HAP-1 (cell line): ENCODE measurements around the gene ENOX2.
"Not testable (repeated sequence)": the region's sequence is repeated elsewhere in the genome, so short reads cannot be mapped to it uniquely, and the experiment has no call there.

Experiments
- DNase-seq, 2 experiments: peaks; one replicate each; pipeline ENCODE4 v3.0.0-alpha.2; 2016 to 2020; ENCODE audit warnings: low spot score in 2 of 2
- H3K27me3 ChIP-seq: fragments of 250-450 bp; sonication (Bioruptor Pico); 2 replicates; pipeline ENCODE4 v1.5.1; 2020; ENCODE audit warnings: low read depth, mild to moderate bottlenecking, moderate library complexity
- H3K36me3 ChIP-seq: fragments of 250-450 bp; sonication (Bioruptor Pico); replicated peaks from 2 replicates; pipeline ENCODE4 v1.5.1; 2020; ENCODE audit warnings: mild to moderate bottlenecking
- H3K4me1 ChIP-seq: fragments of 250-450 bp; sonication (Bioruptor Pico); 2 replicates; pipeline ENCODE4 v1.5.1; 2020; ENCODE audit warnings: mild to moderate bottlenecking
- H3K4me3 ChIP-seq: fragments of 250-450 bp; sonication (Bioruptor Pico); 2 replicates; pipeline ENCODE4 v1.5.1; 2020; ENCODE audit warnings: mild to moderate bottlenecking, moderate library complexity
- H3K9me3 ChIP-seq: fragments of 250-450 bp; sonication (Bioruptor Pico); 2 replicates; pipeline ENCODE4 v1.5.1; 2020; ENCODE audit warnings: mild to moderate bottlenecking, moderate library complexity
- in situ Hi-C: fragments of 300-500 bp; cut with MboI; formaldehyde crosslinking; loops from 3 replicates; pipeline ENCODE4 v1.14.3; 2020; ENCODE audit warnings: low sequenced_read_pairs, inconsistent platforms, mixed read lengths

ENOX2 gene

GRCh38 chrX:130714665-130715064 lies 188.3 kb downstream of the ENOX2 start:
- Histone ChIP-seq H3K36me3 (no peaks in the 10 kb centered on the region), H3K27me3 (no peaks in the 10 kb centered on the region), H3K4me1 (no peaks in the 10 kb centered on the region), H3K9me3 (no peaks in the 10 kb centered on the region), H3K4me3 (no peak overlapping the region)
- in situ Hi-C loops, result no loop called here
- no peak for DNase-seq

DNA sequence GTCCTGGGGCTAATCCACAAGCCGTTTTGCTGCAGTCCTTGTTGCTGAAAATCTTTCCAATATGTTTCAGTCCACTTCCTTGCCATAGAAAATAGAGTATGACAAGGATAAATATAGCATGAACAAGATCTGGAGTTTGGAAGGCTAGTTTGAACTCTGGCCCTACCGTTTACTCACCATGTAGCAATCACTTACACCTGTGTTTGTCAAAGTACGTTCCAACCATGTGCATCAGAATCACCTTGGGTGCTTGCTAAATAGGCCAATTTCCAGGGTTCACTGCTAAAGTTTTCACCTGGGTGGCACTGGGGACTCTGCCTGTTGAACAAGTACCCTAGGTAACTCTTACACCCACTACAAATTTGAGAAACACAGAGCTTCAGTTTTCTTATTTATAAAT lies 188.9 kb downstream of the ENOX2 start:
- Histone ChIP-seq H3K4me3 (no peak overlapping the region), H3K4me1 (no peaks in the 10 kb centered on the region), H3K9me3 (no peaks in the 10 kb centered on the region), H3K36me3 (no peaks in the 10 kb centered on the region), H3K27me3 (no peaks in the 10 kb centered on the region)
- in situ Hi-C loops, result no loop called here
- DNase-seq, result no peak

DNA sequence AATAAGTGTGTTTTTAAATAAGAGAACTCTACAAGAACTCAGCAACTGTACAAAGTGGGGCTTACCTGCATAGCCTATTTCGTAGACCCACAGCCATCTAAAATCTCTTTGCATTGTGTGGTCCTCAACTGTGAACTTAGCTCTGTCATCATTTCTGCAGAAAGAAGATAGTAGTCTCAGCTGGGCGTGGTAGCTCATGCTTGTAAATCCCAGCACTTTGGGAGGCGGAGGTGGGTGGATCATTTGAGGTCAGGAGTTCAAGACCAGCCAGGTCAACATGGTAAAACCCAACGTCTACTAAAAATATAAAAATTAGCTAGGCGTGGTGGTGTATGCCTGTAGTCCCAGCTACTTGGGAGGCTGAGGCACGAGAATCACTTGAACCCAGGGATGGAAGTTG lies 193.8 kb downstream of the ENOX2 start:
- in situ Hi-C loops, DNase-seq, H3K36me3 ChIP-seq: not testable (repeated sequence)

GRCh38 chrX:130705591-130705990 lies 197.4 kb downstream of the ENOX2 start:
- DNase-seq, result no peak

More for the DNA sequence above, 193.8 kb downstream of the ENOX2 start:
- not testable (repeated sequence) for H3K27me3 ChIP-seq, H3K9me3 ChIP-seq, H3K4me1 ChIP-seq, H3K4me3 ChIP-seq

GRCh38 chrX:130704053-130705038 lies 198.7 kb downstream of the ENOX2 start:
- H3K27me3 ChIP-seq, result no peaks in the 10 kb centered on the region
- H3K4me3 ChIP-seq, result no peak overlapping the region
- no peak for DNase-seq
- no peaks in the 10 kb centered on the region for H3K4me1 ChIP-seq
- in situ Hi-C loops, result no loop called here
- H3K36me3 ChIP-seq, result no peaks in the 10 kb centered on the region
- no peaks in the 10 kb centered on the region for H3K9me3 ChIP-seq

More at GRCh38 chrX:130705591-130705990, 197.4 kb downstream of the ENOX2 start:
- H3K27me3 ChIP-seq, result no peaks in the 10 kb centered on the region
- in situ Hi-C loops, result no loop called here
- no peaks in the 10 kb centered on the region for H3K9me3 ChIP-seq
- no peak overlapping the region for H3K4me3 ChIP-seq
- no peaks in the 10 kb centered on the region for H3K36me3 ChIP-seq
- H3K4me1 ChIP-seq, result no peaks in the 10 kb centered on the region

GRCh38 chrX:130702867-130703707 lies 199.9 kb downstream of the ENOX2 start:
- Histone ChIP-seq H3K27me3 (no peaks in the 10 kb centered on the region), H3K9me3 (no peaks in the 10 kb centered on the region), H3K36me3 (no peaks in the 10 kb centered on the region), H3K4me3 (no peak overlapping the region), H3K4me1 (no peaks in the 10 kb centered on the region)
- in situ Hi-C loops, result no loop called here
- DNase-seq, result no peak

DNA sequence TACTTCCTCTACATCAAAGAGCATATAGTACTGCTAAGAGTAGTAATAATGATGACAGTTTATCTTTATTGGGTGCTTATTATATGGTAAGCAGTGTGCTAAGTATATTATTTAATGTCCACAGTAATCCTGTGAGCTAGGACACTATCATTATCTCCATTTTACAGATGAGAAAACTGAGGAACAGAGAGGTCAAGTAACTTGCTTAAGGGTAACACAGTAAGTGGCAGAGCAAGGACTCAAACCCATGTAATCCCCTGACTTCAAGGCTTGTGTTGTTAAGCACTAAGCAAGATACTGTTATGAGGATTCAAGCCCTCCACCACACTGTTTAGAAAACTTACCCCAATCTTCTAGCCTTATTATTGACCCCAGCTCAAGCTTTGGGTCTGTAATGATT lies 202.4 kb downstream of the ENOX2 start:
- in situ Hi-C loops, result no loop called here
- H3K9me3 ChIP-seq, result no peaks in the 10 kb centered on the region
- H3K36me3 ChIP-seq, result no peaks in the 10 kb centered on the region
- DNase-seq, result no peak
- H3K4me3 ChIP-seq, result no peak overlapping the region
- H3K4me1 ChIP-seq, result no peaks in the 10 kb centered on the region
- H3K27me3 ChIP-seq, result no peaks in the 10 kb centered on the region

DNA sequence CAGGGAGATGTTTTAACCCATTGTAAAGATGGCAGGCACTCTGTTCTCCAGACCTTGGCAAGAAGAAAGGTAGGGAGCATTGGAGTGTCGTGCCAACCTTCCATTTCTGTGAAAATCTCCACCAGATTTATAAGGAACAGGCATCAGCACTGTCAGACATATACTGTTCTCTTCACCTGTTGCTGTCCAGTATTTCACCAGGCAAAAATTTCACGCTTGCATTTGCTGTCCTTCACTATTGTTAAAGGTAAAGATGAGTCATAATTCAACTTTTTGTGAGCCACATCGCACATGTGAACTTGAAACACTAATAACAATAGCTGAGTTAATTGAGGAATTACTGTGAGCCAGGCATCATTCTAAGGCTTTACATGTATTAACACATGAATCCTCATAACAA lies 203.4 kb downstream of the ENOX2 start:
- no peaks in the 10 kb centered on the region for H3K27me3 ChIP-seq
- no peak for DNase-seq
- H3K4me1 ChIP-seq, result no peaks in the 10 kb centered on the region
- no peak overlapping the region for H3K4me3 ChIP-seq
- H3K36me3 ChIP-seq, result no peaks in the 10 kb centered on the region
- in situ Hi-C loops, result no loop called here
- no peaks in the 10 kb centered on the region for H3K9me3 ChIP-seq

GRCh38 chrX:130696542-130696941 lies 206.5 kb downstream of the ENOX2 start:
- no peak overlapping the region for H3K4me3 ChIP-seq
- in situ Hi-C loops, result no loop called here
- no peaks in the 10 kb centered on the region for H3K27me3 ChIP-seq
- H3K4me1 ChIP-seq, result no peaks in the 10 kb centered on the region
- no peak for DNase-seq
- no peaks in the 10 kb centered on the region for H3K36me3 ChIP-seq
- H3K9me3 ChIP-seq, result no peaks in the 10 kb centered on the region

DNA sequence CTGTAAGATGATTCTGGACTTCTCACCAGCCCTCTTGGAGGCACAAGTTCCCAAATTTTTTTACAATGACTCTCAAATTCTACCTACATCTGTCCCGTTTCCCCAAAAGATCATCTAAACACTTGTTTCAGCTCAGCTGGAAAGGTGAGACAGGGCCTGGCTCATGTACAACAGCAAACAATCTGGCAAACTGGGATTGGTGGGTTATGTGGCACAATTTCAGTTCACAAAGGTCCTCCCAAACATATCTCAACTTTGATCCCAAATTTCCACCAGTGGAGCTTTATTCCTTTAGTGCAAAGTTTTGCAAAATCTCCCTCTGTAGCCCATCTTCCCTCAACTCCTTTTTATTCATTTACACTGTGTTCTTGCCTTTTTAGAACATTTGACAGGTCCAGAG lies 207.1 kb downstream of the ENOX2 start:
- Histone ChIP-seq H3K4me1 (no peaks in the 10 kb centered on the region), H3K4me3 (no peak overlapping the region), H3K27me3 (no peaks in the 10 kb centered on the region), H3K9me3 (no peaks in the 10 kb centered on the region), H3K36me3 (no peaks in the 10 kb centered on the region)
- in situ Hi-C loops, result no loop called here
- DNase-seq, result no peak

- H3K36me3 ChIP-seq, result no peaks in the 10 kb centered on the region
- H3K27me3 ChIP-seq, result no peaks in the 10 kb centered on the region
- DNase-seq, result no peak
- H3K9me3 ChIP-seq, result no peaks in the 10 kb centered on the region
- H3K4me3 ChIP-seq, result no peak overlapping the region
- in situ Hi-C loops, result no loop called here
- no peaks in the 10 kb centered on the region for H3K4me1 ChIP-seq
These were observed 208.0 kb downstream of the ENOX2 start for GRCh38 chrX:130694983-130695382.

DNA sequence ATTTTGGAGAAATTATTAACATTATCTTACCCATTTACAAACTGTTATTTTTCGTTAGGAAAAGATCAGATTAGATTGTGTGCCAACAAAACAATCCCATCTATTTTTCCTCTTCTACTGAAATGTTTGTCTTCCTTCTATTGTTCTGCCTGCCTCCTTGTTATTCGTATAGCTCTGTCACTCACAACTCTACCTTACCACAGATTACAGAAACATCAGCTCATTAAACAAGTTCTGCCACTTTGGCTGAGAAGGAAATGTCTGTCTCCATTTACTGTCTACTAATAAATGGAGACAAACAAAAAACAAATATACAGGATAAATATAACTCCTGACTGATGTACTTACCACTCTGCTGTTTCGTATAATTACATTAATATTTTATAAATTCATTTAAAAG lies 211.4 kb downstream of the ENOX2 start:
- Histone ChIP-seq H3K4me3 (no peak overlapping the region), H3K27me3 (no peaks in the 10 kb centered on the region), H3K4me1 (no peaks in the 10 kb centered on the region), H3K36me3 (no peaks in the 10 kb centered on the region), H3K9me3 (no peaks in the 10 kb centered on the region)
- in situ Hi-C loops, result no loop called here
- no peak for DNase-seq

DNA sequence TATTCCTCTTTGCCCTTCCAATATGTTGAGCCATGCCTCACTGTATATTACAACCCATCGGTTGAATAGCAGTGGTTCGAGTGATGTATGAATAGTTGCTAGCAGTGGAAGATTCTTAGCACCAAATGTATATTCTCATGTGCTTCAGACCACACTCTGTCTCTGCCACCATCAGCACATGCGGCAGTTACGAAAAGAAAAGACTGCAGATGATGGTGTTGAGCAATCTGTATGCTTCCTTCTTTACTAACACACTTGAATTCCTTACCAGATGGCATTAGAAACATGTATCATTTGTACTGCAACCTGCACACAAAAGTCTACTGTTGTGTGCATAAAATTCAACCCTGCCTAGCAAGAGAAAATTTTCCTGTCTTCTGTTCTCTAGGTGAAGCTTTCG lies 214.6 kb downstream of the ENOX2 start:
- no peaks in the 10 kb centered on the region for H3K4me1 ChIP-seq
- no peaks in the 10 kb centered on the region for H3K36me3 ChIP-seq
- no peaks in the 10 kb centered on the region for H3K9me3 ChIP-seq
- in situ Hi-C loops, result no loop called here
- H3K4me3 ChIP-seq, result no peak overlapping the region
- no peaks in the 10 kb centered on the region for H3K27me3 ChIP-seq
- no peak for DNase-seq

DNA sequence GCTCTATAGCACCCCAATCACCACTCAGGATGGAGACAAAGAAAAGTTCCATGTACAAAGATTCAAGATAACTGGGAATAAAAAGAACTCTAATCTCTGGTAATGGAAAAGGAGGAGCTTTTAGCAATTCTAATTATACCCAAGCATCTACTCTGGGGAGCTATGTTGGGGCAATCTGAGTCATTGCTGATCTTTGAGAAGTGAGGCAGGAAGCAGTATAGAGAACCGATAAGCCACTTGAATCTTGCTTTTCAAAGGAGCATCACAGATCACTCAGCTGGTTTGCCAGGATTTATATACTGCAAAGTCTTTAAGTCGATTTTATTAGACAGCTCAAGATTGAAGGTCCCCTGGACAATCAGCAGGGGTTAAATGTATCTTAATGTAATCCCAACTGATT lies 220.0 kb downstream of the ENOX2 start:
- in situ Hi-C loops, result no loop called here
- no peaks in the 10 kb centered on the region for H3K4me1 ChIP-seq

More for the DNA sequence above, 220.0 kb downstream of the ENOX2 start:
- no peak for DNase-seq
- no peaks in the 10 kb centered on the region for H3K36me3 ChIP-seq
- no peak overlapping the region for H3K4me3 ChIP-seq
- no peaks in the 10 kb centered on the region for H3K9me3 ChIP-seq
- no peaks in the 10 kb centered on the region for H3K27me3 ChIP-seq
